DND-41 (cell line): ENCODE results near the gene TMEM45B.

Source experiments
- EZH2 ChIP-seq: IDR thresholded peaks from 3 replicates; pipeline ENCODE4 v1.6.1; 2012; ENCODE audit warnings: borderline replicate concordance, low read depth, mild to moderate bottlenecking, moderate library complexity, low read length, inconsistent platforms; ENCODE audit not compliant: severe bottlenecking
- TF ChIP-seq, protein P1 (sequence below): IDR thresholded peaks from 2 replicates; pipeline ENCODE4 v1.5.1; 2012; ENCODE audit warnings: borderline replicate concordance, low read length, moderate library complexity, mild to moderate bottlenecking; ENCODE audit not compliant: poor library complexity, severe bottlenecking; ENCODE audit errors: extremely low read depth

DNA sequence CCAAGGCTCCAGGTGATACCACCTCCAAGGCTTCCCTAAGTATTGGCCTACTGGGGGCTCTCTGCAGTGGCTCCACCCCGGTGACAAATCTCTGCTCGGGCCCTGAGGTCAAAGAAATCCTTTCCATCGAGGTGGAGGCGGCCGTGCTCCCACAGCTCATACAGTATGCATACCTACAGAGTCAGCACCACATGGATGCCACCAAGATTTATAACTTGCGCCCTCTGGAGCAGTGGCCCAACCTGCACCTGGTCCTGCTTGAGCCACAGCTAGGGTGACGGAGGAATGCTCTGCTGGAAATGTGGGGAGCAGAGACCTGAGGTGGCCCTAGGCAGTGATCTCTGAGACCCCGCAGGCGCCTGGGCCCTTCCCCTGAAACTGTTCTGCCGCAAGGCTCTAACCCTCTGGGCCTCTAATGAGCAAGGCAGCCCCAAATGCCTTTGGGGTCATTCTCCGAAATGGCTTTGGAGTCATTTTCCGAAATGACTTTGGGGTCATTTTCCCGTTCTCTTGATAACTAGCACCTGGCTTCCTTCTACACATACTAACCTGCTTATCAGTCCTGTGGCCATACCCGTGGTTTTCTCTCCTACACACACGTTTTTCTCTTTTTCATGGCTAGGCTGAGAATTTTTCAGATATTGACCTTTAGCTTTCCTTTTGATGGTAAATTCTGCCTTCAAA lies 33.9 kb downstream of the TMEM45B start:
- TF ChIP-seq, protein P1, sequence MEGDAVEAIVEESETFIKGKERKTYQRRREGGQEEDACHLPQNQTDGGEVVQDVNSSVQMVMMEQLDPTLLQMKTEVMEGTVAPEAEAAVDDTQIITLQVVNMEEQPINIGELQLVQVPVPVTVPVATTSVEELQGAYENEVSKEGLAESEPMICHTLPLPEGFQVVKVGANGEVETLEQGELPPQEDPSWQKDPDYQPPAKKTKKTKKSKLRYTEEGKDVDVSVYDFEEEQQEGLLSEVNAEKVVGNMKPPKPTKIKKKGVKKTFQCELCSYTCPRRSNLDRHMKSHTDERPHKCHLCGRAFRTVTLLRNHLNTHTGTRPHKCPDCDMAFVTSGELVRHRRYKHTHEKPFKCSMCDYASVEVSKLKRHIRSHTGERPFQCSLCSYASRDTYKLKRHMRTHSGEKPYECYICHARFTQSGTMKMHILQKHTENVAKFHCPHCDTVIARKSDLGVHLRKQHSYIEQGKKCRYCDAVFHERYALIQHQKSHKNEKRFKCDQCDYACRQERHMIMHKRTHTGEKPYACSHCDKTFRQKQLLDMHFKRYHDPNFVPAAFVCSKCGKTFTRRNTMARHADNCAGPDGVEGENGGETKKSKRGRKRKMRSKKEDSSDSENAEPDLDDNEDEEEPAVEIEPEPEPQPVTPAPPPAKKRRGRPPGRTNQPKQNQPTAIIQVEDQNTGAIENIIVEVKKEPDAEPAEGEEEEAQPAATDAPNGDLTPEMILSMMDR = no peak
- no peak for TF ChIP-seq EZH2
